ENCODE measurements around the gene COG5. TPM values are rescaled to one million over a fixed set of nuclear protein-coding genes. Genes with fewer than 3 reads are reported as not detected.

COG5 gene
- total and polyA plus RNA-seq, 10 of the 15 experiments (the other 5 are each of a cell fraction or from before 2014, with no cell fraction given): 5.5 to 27.9 (median 15.6) TPM

DNA sequence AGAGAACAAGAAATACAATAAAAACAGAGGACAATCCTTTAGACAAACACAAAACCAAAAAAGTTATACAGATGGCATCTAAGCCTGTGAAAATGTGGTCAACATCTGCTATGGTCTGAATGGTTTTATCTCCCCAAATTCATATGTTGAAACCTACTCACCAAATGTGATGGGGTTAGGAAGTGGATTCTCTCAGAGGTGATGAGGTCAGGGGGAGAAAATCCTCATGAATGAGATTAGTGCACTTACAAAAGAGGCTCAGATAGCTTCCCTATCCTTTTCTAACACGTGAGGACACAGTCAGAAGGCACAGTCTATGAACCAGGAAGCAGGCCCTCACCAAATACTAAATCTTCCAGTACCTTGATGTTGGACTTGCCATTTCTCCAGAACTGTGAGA is 241.7 kb downstream of the COG5 start:
- 92% methylated on average over 1 of the region's 1 CpG for WGBS (ENCODE audit: insufficient coverage, insufficient replicate concordance, low lambda C conversion rate, missing lambda C conversion rate)
- no peaks in the 10 kb centered on the region for H3K79me2 ChIP-seq (ENCODE audit: control insufficient read depth, insufficient read depth, low read length)
- ATAC-seq (no peak), DNase-seq (ENCODE audit: low read depth, low spot score) (no peak), FAIRE-seq (no peak)
- H3K4me1 ChIP-seq (ENCODE audit: control insufficient read depth, insufficient read depth, low read length): no peaks in the 10 kb centered on the region
- no peak overlapping the region for H3K27ac ChIP-seq (ENCODE audit: control insufficient read depth, insufficient read depth)
- H3K9ac ChIP-seq (ENCODE audit: control insufficient read depth, insufficient read depth, low read length): no peak overlapping the region
- H3K4me2 ChIP-seq (ENCODE audit: control insufficient read depth, insufficient read depth): no peak overlapping the region
- TF ChIP-seq, protein P1, sequence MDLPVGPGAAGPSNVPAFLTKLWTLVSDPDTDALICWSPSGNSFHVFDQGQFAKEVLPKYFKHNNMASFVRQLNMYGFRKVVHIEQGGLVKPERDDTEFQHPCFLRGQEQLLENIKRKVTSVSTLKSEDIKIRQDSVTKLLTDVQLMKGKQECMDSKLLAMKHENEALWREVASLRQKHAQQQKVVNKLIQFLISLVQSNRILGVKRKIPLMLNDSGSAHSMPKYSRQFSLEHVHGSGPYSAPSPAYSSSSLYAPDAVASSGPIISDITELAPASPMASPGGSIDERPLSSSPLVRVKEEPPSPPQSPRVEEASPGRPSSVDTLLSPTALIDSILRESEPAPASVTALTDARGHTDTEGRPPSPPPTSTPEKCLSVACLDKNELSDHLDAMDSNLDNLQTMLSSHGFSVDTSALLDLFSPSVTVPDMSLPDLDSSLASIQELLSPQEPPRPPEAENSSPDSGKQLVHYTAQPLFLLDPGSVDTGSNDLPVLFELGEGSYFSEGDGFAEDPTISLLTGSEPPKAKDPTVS (IDR thresholded peaks at IDR 0.05; ENCODE audit: low read depth, low read length): no peak
- TF ChIP-seq TCF3 (IDR thresholded peaks at IDR 0.05; ENCODE audit: borderline replicate concordance, insufficient read depth, low read depth, low read length): no peak
- TF ChIP-seq HDGF (IDR thresholded peaks at IDR 0.05): no peak
- no peak for TF ChIP-seq MEF2B (IDR thresholded peaks at IDR 0.05; ENCODE audit: partially characterized antibody, poor library complexity, severe bottlenecking)
- no peak for TF ChIP-seq TAF1 (IDR thresholded peaks at IDR 0.05; ENCODE audit: borderline replicate concordance, low read depth, low read length)
- TF ChIP-seq POLR2AphosphoS2 (IDR thresholded peaks at IDR 0.05; ENCODE audit: low read depth, low read length): no peak
- no peak for TF ChIP-seq BHLHE40 (IDR thresholded peaks at IDR 0.05; ENCODE audit: borderline replicate concordance in 1 of 2, low read depth in 2 of 2, low read length in 1 of 2)
- TF ChIP-seq NR2C1 (IDR thresholded peaks at IDR 0.05): no peak
- TF ChIP-seq, protein P2, sequence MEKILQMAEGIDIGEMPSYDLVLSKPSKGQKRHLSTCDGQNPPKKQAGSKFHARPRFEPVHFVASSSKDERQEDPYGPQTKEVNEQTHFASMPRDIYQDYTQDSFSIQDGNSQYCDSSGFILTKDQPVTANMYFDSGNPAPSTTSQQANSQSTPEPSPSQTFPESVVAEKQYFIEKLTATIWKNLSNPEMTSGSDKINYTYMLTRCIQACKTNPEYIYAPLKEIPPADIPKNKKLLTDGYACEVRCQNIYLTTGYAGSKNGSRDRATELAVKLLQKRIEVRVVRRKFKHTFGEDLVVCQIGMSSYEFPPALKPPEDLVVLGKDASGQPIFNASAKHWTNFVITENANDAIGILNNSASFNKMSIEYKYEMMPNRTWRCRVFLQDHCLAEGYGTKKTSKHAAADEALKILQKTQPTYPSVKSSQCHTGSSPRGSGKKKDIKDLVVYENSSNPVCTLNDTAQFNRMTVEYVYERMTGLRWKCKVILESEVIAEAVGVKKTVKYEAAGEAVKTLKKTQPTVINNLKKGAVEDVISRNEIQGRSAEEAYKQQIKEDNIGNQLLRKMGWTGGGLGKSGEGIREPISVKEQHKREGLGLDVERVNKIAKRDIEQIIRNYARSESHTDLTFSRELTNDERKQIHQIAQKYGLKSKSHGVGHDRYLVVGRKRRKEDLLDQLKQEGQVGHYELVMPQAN (conservative IDR thresholded peaks at IDR 0.05): no peak
- no peak for TF ChIP-seq SREBF1 (IDR thresholded peaks at IDR 0.05; ENCODE audit: low read length)
- no peak for TF ChIP-seq CEBPB (IDR thresholded peaks at IDR 0.05; ENCODE audit: borderline replicate concordance in 1 of 2, low read depth in 2 of 2, low read length in 2 of 2)
- TF ChIP-seq KAT2A (conservative IDR thresholded peaks at IDR 0.05; ENCODE audit: control insufficient read depth, low read depth, low read length): no peak
- TF ChIP-seq ZBED1 (IDR thresholded peaks at IDR 0.05; ENCODE audit: borderline replicate concordance): no peak
- no peak for TF ChIP-seq TARDBP (IDR thresholded peaks at IDR 0.05; ENCODE audit: borderline replicate concordance)
- BruUV-seq (replicated peaks): no TSS peak
- ChIA-PET SMC1A (ENCODE audit: uncharacterized antibody, unreplicated experiment) (no interaction called here), CTCF (no interaction called here), RAD21 (ENCODE audit: unreplicated experiment) (no interaction called here), POLR2A (no interaction called here)
- no peaks in the 10 kb centered on the region for H3K27me3 ChIP-seq (replicated peaks in 1 of 2; ENCODE audit: control insufficient read depth in 2 of 2, insufficient read depth in 2 of 2, low read length in 1 of 2)
- no peak overlapping the region for H3K4me3 ChIP-seq
- in situ Hi-C loops (cut with MboI) (no loop called here), intact Hi-C loops (cut with micrococcal nuclease; ENCODE audit: unreplicated experiment) (no loop called here)
- H4K20me1 ChIP-seq (ENCODE audit: control insufficient read depth, insufficient read depth): no peaks in the 10 kb centered on the region
- no peak overlapping the region for H2AFZ ChIP-seq (ENCODE audit: control insufficient read depth, low read depth, low read length)
- H3K36me3 ChIP-seq (ENCODE audit: control insufficient read depth in 2 of 2, insufficient read depth in 2 of 2, low read length in 1 of 2): no peaks in the 10 kb centered on the region
- H3K9me3 ChIP-seq (replicated peaks; ENCODE audit: control insufficient read depth, insufficient read depth, low read length): no peaks in the 10 kb centered on the region
